ENCODE data around the gene SLC37A1.

Gene SLC37A1

DNA sequence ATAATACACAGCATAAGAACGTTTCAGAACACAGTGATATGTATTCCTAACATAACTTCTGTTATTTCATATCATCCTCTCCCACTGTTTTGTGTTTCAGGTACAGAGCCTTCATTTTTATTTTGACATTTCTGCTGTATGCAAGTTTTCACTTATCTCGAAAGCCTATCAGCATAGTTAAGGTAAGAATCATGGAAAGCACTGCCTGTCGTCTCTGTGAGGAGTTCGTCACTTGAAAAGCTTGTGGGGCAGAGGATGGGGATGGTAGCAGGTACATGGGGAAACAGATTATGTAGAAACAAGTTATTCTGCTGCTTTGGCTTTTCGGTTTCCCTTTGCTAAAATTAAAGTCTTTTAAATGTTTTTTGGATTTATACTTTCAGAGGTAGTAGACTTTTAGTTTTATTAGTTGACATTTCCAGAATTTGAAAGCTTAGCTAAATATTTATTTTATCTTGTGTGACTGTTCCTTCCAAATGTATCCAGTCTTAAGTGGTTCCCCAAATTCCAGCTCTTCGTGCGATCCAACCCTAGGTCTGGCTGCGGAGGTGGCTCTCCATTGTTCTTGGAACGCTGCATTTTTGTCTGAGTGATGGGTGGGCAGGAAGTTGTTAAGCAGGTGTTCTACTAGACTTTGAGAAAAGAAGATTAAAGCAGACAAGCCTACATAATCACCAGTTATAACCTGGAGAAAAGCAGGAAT lies 12.2 kb downstream of the SLC37A1 start:
- no peak for DNase-seq (ENCODE audit: low read depth in 1 of 2, low spot score in 1 of 2)

DNA sequence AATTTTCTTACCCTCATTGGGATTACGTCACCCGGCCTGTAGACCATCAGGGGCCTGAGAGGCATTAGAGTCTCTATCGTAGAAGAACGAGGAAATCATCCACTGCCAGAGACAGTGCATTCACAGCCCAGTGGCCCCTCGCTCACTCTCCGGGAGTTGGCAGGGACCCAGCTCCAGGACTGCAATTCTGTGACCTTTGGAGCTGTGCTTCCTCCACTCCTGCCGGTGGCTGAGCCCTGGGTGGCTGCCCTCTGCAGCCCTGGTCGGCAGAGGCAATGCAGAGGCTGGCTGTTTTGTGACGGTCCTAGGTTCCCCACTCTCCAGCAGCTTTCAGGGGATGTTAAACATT lies 12.7 kb downstream of the SLC37A1 start:
- DNase-seq (ENCODE audit: low read depth in 1 of 2, low spot score in 1 of 2) = no peak

DNA sequence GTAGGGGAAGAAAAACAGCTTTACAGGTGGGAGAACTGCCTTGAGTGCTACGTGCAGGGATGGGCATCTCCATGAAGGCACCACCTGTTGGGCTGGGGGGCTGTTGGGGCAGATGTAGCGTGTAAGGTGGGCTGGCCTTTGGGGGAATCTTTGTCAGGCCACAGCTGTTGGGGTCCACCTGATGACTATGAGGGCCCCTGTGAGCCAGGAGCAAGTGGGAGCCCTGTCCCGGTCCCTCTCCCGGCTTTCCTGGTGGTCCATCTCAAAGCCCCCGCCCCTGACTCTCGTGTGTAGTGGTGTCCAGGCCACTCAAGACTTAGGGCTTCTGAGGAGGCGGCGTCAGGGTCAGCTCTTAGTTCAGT lies 13.5 kb downstream of the SLC37A1 start:
- DNase-seq (ENCODE audit: low read depth in 1 of 2, low spot score in 1 of 2) = no peak

DNA sequence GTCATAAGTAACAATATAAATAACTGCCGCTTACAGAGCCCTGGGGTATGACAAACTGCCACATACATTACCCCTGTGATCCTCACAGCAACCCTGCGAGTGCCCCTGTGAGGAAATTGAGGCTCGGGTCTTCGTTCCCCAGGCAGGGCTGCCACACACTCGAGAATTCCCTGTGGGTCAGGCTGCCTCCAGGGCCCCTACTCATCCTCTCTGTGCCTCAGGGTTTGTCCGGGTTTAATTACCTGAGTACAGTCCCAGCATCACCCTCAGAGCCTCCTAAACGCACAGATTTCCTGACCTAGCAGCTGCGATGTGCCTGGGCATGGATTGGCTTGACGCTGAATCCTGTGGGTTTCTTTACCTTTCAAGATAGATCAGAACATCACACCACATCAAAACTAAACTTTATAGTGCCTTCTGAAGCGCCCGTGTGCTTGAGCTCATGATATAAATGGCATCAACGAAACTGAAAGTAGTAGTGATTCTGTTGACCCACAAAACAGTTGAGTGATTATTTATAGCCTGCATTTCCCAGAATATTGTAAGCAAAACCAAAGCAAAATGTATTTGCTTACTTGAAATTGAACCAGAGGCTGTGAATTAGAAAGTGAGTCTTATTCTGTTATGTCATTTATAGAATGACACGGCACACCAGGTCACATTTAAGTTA lies 14.0 kb downstream of the SLC37A1 start:
- DNase-seq (ENCODE audit: low read depth in 1 of 2, low spot score in 1 of 2) = peak in 1 of 2 donors; percentile 19

DNA sequence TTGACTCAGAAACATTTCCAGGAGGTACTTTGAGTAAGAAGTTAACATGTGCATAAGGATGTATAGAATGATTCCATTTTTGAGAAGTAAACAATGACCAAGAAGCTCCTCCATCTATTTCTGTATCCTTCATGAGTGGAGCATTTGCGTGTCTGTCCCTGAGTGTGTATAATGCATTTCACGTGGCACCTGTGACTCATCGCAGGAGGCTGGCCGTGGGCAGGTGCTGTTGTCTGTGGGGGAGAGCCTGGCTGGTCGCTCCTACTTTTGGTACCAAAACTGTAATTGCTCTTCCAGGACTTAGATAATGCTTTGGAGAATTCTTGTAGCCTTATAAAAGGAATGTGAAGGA lies 16.5 kb downstream of the SLC37A1 start:
- DNase-seq (ENCODE audit: low read depth in 1 of 2, low spot score in 1 of 2) = no peak

DNA sequence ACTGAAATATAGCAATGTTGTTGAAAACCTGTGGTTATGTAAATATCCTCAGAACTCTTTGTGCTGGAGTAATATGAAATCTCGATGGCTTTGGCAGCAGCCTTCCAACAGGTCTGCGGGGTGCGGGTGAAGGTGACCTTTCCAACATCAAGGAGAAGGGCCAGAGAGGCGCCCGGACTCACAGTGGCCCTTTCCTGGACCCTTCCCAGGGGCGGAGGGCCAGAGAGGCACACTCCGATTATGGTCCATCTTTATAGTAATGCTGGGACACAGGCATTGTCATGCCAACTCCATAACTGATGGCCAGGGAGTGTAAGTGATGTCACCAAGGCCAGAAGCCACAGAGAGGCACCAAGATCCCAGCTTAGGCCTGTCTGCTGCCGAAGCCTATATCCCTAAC lies 18.1 kb downstream of the SLC37A1 start:
- no peak for DNase-seq (ENCODE audit: low read depth in 1 of 2, low spot score in 1 of 2)

DNA sequence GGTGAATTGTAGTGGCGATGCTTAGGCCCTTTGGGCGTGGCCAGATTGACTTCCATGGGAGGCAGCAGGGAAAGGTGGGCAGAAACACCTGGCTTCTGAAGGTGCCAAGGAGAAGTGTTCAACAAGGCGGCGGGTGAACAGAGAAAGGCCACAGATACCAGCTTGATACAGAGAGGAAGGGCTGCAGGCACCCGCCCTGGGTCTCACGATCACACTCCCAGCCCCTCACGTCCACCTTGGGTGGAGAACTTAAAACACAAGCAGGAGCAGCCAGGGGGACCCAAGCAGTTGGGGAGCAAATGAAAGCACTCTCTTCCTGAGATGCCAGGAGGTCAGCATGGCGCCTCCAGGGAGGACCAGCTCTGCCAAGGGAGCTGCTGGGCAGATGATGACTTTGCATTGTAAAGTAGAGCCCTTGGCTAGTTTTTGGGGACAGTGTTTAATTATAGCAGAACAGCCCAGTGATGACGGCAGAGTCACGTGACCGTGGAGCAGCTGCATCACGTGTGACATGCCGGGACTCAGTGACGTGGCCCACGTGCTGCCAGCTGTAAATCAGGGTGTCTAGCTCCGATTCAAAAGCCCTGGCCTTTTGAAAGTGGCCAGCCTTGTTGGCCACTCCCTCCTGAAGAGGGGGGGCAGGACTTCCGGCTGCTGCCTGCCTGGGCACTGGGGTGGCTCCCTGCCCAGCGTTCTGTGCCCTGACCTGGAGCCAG lies 19.0 kb downstream of the SLC37A1 start:
- no peak for DNase-seq (ENCODE audit: low read depth in 1 of 2, low spot score in 1 of 2)

DNA sequence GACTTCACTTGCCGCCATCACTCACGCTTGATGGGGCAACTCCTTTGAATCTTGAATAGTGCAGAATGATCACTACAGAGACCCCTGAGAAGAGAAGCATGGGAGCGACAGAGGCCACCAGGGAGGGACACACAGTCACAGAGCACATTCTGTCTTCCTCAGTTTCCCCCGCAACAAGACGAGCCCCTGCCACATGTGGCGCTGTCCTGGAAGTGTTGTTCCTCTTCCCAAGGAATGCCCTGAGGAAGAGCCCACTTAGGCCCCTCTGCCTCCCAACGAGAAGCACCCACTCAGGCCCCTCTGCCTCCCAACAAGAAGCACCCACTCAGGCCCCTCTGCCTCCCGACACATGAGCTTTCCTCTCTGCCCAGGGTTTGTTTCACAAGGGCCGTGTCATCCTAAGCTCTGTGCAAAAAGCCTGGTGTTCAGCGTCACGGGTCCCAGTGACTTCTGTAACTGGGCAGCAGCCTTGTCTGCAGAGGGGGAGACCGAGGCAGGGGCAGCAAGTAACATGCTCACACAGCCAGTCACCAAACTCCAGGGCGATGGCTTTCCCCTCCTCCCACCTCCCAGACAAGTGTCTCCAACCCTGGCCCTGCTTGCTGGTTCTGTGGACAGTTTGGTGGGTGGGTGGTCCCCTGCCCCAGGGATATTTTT lies 19.8 kb downstream of the SLC37A1 start:
- DNase-seq (ENCODE audit: low read depth in 1 of 2, low spot score in 1 of 2) = no peak

DNA sequence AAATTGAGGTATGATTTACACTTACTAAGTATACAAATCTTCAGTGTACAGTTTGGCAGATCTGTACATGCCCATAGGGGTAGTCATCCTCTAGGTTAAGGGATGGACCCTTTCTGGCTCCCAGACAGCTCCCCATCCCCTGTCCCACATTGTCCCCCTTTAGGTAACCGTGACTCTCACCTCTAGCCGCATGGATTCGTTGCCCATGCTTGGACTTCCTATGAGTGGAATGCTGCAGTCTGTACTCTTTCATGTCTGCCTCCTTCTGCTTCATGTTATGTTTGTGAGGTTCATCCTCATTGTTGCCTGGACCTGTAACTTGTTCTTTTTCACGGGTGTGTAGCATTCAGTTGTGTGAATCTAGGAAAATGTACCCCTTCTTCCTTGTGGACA lies 20.3 kb downstream of the SLC37A1 start:
- no peak for DNase-seq (ENCODE audit: low read depth in 1 of 2, low spot score in 1 of 2)

DNA sequence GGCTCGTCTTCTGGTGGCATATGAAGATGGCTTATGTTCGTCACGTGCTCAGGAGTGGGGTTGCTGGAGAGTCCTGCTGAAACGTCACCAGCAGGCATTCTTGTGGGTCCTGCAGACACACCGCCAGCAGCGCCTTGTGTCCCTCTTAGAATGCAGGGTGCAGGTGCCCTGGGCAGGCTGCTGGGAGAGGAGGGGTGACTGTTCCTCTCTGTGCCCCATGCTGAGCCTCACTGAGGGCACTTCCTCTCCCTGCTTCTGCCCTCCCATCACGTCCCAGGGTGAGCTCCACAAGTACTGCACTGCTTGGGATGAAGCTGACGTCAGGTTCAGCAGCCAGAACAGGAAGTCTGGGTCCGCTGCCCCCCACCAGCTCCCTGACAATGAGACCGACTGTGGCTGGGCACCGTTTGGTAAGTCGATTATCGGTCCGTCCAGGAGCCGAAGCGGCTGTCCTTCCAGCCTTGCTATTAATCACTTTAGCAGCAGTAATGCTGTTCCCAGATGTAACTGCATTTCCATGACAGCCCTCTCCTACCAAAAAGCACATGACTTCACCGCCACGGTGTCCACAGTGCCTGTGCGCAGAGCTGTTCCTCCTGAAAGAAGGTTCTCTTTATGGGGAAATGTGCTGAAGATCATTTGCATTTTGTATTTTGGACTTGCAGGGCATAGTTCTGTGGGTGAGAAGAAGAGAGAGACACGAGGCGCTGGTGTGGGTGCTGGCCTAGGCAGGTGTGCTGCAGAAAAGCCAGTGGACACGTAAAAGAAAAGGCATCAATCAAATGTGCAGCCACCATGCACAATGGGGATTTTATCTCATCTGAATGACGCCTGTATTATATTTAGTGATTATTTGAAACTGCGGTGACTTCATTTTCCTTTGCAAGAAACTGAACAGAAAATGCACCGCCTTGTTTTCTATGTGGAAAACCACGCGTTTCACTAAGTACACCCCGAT lies 21.0 kb downstream of the SLC37A1 start:
- DNase-seq (ENCODE audit: low read depth in 1 of 2, low spot score in 1 of 2) = no peak

DNA sequence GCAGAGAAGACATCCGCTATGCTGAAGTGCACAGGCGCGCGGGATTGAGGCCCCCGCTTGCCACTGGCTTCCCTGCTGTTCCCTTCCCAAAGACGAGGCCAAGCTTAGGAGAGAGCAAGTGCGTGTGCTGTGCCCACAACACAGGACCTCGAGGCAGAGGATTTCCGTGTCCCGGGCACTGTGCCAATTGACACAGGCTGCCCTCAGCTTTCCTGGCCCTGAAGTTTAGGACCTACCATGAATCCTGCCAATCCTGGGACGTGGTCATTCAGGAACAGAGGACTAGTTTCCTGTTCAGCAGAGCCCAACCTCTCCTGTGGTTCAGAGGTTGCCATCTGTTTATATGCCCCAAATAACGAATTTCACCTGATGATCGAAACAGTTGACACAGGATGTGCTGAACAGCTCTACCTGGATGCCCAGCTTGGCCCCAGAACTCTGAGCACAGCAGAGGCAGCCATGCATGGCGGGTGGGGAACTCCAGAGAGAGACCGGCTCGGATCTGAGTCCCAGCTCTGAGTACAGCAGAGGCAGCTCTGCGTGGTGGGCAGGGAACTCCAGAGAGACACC lies 22.0 kb downstream of the SLC37A1 start:
- DNase-seq (ENCODE audit: low read depth in 1 of 2, low spot score in 1 of 2) = no peak

DNA sequence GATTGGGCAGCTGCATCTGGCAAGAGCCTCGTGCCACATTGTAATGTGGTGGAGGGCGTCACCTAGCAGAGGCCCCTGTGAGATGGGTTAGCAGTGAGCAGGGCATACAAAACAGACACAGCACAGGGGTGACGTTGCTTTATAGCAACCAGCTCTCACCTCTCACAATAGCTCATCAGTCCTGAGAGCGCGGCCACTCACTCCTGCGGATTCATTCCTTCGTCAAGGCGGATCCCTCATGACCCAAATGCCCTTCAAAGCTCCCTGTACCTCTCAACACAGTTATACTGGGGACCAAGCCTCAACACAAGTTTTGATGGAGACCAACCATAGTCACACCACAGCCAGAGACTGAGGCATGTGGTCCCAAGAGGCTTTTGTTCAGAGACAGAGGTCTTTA lies 22.9 kb downstream of the SLC37A1 start:
- DNase-seq (ENCODE audit: low read depth in 1 of 2, low spot score in 1 of 2) = no peak

DNA sequence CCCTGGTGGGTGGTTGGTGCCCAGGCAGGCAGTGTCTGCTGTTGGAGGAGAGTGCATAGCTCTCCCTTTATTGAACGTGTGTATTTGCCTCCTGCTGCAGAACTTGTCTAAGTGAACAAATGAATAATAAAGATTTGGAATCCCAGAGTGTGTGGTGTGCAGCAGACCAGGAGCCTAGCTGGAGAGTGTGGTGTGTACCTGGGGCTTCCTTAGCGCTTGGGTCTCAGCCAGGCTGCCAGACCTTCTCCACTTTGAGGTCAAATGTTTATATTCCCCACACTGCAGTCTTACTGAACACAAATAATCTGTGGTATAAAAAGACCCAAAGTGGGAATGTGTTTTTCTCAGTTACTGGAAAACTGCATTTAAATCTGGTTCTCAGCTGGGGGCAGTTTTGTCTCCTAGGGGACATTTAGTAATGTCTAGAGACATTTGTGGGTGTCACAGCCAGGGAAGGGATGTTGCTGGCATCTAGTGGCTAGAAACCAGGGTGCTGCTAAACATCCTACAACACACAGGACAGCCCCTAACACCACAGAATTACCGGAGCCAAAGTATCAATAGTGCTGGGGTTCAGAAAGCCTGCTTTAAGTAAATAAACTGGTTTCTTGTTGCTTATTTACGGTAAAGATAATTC lies 23.6 kb downstream of the SLC37A1 start:
- DNase-seq (ENCODE audit: low read depth in 1 of 2, low spot score in 1 of 2) = no peak

DNA sequence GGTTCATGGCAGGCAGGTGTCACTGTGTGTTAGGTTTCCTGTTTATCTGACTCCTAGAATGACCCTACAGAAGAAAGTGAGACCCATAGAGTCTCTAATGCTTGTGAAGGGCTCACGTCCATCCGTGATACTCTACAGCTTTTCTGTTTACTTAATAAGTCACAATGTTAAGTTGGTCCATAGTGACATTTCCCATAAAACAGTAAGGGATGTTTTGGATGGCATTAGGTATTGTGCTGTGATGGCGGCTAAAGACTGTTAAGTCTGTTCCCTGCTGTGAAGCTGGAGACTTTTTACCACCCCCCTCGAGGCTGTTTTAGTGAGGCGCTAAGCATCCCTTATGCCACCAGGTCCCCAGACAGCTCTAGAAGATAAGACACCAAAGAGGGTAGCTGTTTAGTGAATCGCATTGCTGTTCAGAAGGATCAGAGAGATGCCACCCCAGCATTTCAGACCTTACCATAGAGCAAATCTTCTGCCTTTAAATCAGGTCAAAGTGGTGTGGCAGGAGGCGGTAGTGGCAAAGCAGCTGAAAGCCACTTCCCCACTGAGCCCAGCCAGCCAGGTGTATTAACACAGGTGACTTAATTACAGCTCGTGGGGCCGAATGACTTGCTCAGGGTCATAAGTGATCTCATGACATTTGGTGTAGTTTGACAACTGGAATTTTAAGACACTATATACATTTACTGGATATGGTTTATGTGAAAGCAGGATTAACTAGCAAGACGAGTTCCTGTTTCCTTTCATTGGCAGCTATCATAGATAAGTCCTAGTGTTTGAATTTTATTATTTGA lies 25.0 kb downstream of the SLC37A1 start:
- DNase-seq (ENCODE audit: low read depth in 1 of 2, low spot score in 1 of 2) = no peak

DNA sequence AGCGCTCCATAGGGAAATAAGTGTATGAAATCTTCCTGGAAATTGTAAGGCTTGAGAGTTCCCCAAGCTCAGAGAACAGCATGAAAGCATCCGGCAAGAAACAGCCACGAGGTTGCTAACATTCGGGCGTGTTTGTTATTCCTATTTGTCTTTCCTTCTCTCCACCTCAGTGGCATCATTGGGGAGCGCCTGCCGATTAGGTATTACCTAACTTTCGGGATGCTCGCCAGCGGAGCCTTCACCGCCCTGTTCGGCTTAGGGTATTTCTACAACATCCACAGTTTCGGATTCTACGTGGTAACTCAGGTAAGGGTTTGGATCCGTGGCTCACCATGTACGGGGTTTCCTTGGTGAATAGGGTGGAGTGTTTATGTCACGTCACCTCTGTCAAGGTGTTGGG lies 25.7 kb downstream of the SLC37A1 start:
- no peak for DNase-seq (ENCODE audit: low read depth in 1 of 2, low spot score in 1 of 2)

DNA sequence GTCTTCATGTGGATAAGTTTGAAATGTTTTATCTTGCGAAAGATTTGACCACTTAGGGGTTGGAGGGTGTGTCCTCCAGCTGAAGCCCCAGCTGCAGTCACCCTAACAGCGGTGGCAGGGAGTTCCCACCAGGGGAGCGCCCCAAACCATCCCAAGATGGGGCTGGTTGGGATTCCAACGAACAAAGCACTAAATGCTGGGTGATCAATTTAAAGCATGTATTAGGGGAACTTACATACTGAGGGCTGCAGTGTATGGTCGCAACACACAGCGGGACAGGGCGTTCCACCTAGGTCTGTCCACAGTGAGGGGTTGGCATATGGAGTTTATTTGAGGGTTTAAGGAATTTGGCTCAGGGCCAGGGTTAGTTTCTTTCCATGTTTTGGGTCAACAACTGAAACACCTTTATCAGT lies 26.3 kb downstream of the SLC37A1 start:
- no peak for DNase-seq (ENCODE audit: low read depth in 1 of 2, low spot score in 1 of 2)

DNA sequence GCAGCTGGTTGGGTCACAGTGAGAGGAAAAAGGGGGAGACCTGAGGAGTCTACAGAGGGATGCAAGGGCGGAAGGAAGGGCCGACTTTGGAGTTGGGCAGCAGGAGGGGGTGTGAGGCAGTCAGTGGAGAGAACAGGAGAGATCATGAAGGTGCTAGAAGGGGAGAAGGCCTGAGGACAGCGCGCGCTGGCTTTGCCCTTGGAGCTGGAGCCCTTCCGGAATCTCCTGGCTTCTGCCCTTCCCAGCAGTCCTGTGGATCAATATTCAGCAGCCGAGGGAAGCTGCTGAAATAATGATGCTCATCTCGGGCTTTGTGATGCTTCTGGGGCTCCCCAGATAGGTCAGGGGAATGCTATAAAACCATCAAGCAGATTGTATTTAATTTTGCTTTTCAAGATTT lies 26.7 kb downstream of the SLC37A1 start:
- no peak for DNase-seq (ENCODE audit: low read depth in 1 of 2, low spot score in 1 of 2)

DNA sequence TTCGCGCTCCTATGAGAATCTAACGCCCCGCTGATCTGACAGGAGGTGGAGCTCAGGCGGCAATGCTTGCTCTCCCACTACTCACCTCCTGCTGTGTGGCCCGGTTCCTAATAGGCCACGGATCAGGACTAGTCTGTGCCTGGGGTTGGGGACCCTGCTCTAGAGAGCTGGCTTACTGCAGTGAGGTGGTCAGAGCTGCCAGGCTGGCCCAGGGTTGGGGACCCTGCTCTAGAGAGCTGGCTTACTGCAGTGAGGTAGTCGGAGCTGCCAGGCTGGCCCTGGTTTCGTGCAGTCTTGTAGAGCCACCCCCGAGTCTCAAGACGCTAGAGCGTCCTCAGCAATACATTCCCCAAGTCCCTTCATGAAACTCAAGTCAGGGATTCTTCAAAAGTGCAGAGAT lies 27.5 kb downstream of the SLC37A1 start:
- no peak for DNase-seq (ENCODE audit: low read depth in 1 of 2, low spot score in 1 of 2)

DNA sequence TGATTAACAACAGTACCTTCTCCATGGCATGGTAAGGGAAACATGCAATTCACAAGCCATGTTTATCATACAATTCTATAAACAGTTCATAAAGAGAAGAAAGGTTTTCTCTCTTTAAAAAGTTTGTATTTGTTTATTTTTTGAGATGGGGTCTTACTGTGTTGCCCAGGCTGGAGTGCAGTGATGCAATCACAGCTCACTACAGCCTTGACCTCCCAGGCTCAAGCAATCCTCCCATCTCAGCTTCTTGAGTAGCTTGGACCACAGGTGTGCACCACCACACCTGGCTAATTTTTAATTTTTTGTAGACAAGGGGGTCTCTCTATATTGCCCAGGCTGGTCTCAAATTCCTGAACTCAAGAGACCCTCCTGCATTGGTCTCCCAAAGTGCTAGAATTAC lies 28.0 kb downstream of the SLC37A1 start:
- no peak for DNase-seq (ENCODE audit: low read depth in 1 of 2, low spot score in 1 of 2)

Data from activated T-helper 1 cell treated with anti-CD3 and anti-CD28 coated beads, Interleukin-2, amount 50 U/mL, for 16 hours (primary cell).